Cardiac muscle cell (in vitro differentiated cells and primary cell): Measurements from ENCODE around the gene ABCF1. TPM values are rescaled to one million over a fixed set of nuclear protein-coding genes. Genes with fewer than 3 reads are reported as not detected.

Source experiments
- DNase-seq, 2 donors: peaks; one replicate each; pipeline versions ENCODE4 v3.0.0 to v3.0.0-alpha.2; 2010 to 2017; ENCODE audit warnings: low read depth in 1 of 2, low spot score in 1 of 2
- H3K27ac ChIP-seq: fragments of 200-600 bp; sonication (generic); 2 replicates; pipeline ENCODE4 v1.5.1; 2016
- H3K27me3 ChIP-seq: fragments of 200-600 bp; sonication (generic); 2 replicates; pipeline ENCODE4 v1.6.0; 2016; ENCODE audit warnings: control low read depth
- H3K36me3 ChIP-seq: fragments of 200-600 bp; sonication (generic); 2 replicates; pipeline ENCODE4 v1.5.1; 2016; ENCODE audit warnings: control low read depth
- H3K4me1 ChIP-seq: fragments of 200-600 bp; sonication (generic); 2 replicates; pipeline ENCODE4 v1.8.1; 2017; ENCODE audit warnings: low read depth, mild to moderate bottlenecking, mixed run types
- H3K4me3 ChIP-seq: fragments of 200-600 bp; sonication (generic); 2 replicates; pipeline ENCODE4 v1.5.1; 2016; ENCODE audit warnings: mild to moderate bottlenecking
- H3K9me3 ChIP-seq: fragments of 200-600 bp; sonication (generic); 2 replicates; pipeline ENCODE4 v1.5.1; 2017; ENCODE audit warnings: low read depth, mild to moderate bottlenecking, control low read depth
- CTCF ChIP-seq: IDR thresholded peaks from 2 replicates; pipeline ENCODE4 v1.5.1; 2012; ENCODE audit warnings: low read depth, mild to moderate bottlenecking, low read length
- polyA plus RNA-seq: library from polyadenylated mRNA; unstranded; fragments of >200 nt; fragmentation: Nextera tagmentation; extraction: Ambion mirVana; gene quantifications from 2 replicates; pipeline ENCODE4 v1.2.1, GENCODE V29; 2016
- total RNA-seq: library from RNA; depleted of rRNA; stranded (reverse); fragments of >200 nt; gene quantifications from 2 replicates; pipeline ENCODE4 v1.2.3, GENCODE V29; 2016

The ABCF1 gene
- total and polyA plus RNA-seq, 2 experiments from 2014 or later = 52.5 to 54.4 TPM

DNA sequence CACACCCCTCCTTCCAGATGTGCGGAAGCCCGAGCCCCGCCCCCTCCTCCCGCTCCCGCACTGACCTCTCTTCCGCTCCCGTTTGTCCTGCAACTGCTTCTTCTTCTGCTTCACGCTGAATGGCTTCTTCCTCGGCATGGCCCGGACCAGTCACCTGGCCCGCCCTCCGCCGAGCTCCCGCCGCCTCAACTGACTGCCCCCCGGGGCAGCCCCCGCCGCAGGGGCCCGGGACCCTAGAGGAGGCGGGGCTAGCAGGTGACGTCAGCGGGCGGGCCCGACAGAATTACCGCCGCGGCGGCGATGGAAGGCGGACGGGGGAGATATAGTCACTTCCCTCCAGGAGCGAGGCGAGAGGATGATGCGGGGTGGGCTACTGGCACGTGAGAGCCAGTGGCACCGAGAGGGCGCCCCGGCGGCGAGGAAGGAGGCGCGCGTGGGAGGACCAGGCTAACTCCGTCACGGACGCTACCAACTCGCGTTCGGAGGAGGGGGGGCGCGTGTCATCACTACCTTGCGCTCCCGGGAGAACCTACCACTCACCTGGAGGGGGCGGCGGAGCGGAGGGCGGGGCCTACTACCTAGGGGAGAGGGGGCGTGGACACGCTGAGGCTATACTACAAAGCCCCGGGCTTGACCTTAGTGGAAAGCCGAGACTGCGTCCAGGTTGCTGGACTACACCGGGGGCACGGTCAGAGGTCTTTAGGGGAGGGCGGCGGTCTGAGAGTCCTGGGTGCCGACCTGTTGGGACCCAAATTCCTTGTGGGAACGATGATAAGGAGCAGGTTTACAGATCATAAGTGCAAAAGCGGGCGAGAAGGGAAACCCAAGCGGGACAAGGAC is 15.0 kb upstream of the ABCF1 start, which contains the start of gene GNL1:
Gene GNL1, minus strand, starts transcription at position 424 of the 840 bp plus-strand sequence. Its CDS starts 286 bp downstream, at position 138.
- no peak for TF ChIP-seq CTCF

GRCh38 chr6:30556906-30557682 is 14.1 kb upstream of the ABCF1 start, which contains the start of gene PRR3:
TSS of gene PRR3 (plus strand) at chr6:30557295. CDS start at chr6:30557345, 50 bp downstream.
- peak within 1 kb of the TSS; percentile 73 for H3K4me3 ChIP-seq
- no peaks in the 10 kb centered on the region for H3K27me3 ChIP-seq
- no peaks in the 10 kb centered on the region for H3K9me3 ChIP-seq
- no peak for TF ChIP-seq CTCF
- peak within 1 kb of the TSS; percentile 87 for H3K27ac ChIP-seq
- peaks cover 20% of the 10 kb centered on the region for H3K36me3 ChIP-seq
- peaks cover 13% of the 10 kb centered on the region for H3K4me1 ChIP-seq
- DNase-seq = peak; percentile 91 to 93

More for the DNA sequence above, 15.0 kb upstream of the ABCF1 start, which contains the start of gene GNL1:
- peak within 1 kb of the TSS; percentile 73 for H3K4me3 ChIP-seq
- H3K36me3 ChIP-seq = peaks cover 23% of the 10 kb centered on the region
- DNase-seq = peak; percentile 94
- peak within 1 kb of the TSS; percentile 87 for H3K27ac ChIP-seq
- H3K9me3 ChIP-seq = no peaks in the 10 kb centered on the region
- peaks cover 13% of the 10 kb centered on the region for H3K4me1 ChIP-seq
- H3K27me3 ChIP-seq = no peaks in the 10 kb centered on the region

DNA sequence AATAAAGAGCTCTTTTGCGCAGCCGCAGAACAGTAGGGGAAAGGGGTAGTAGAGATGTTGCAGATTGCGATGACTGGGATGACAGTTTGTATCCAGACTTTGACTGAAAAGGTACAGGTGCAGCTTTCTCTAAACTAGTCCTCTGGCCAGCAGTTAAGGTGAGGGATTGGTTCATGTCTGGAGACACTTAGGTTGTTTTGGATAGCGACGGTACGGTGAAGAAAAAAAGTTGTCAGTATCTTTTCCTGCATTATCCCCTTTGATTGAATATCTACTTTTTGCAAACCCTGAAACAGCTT is 13.6 kb upstream of the ABCF1 start:
- Histone ChIP-seq H3K27ac (peak overlapping the region; percentile 87), H3K4me3 (peak overlapping the region; percentile 73), H3K9me3 (no peaks in the 10 kb centered on the region), H3K4me1 (peaks cover 13% of the 10 kb centered on the region), H3K36me3 (peaks cover 19% of the 10 kb centered on the region), H3K27me3 (no peaks in the 10 kb centered on the region)
- DNase-seq = no peak
- no peak for TF ChIP-seq CTCF

GRCh38 chr6:30560930-30561329 is 10.3 kb upstream of the ABCF1 start:
- no peaks in the 10 kb centered on the region for H3K27me3 ChIP-seq
- H3K4me1 ChIP-seq = peaks cover 7% of the 10 kb centered on the region
- no peak overlapping the region for H3K4me3 ChIP-seq
- no peak for DNase-seq
- no peak overlapping the region for H3K27ac ChIP-seq
- TF ChIP-seq CTCF = no peak
- H3K36me3 ChIP-seq = peaks cover 7% of the 10 kb centered on the region
- H3K9me3 ChIP-seq = no peaks in the 10 kb centered on the region

GRCh38 chr6:30562470-30563425 is 8.5 kb upstream of the ABCF1 start:
- peaks cover 7% of the 10 kb centered on the region for H3K36me3 ChIP-seq
- H3K9me3 ChIP-seq = no peaks in the 10 kb centered on the region
- no peak overlapping the region for H3K27ac ChIP-seq
- H3K4me1 ChIP-seq = peaks cover 7% of the 10 kb centered on the region
- H3K27me3 ChIP-seq = no peaks in the 10 kb centered on the region
- TF ChIP-seq CTCF = no peak
- DNase-seq = no peak
- H3K4me3 ChIP-seq = no peak overlapping the region
